HG03060 (cell line): ENCODE measurements around the gene SLC22A7.
"Not testable (repeated sequence)": the region's sequence is repeated elsewhere in the genome, so short reads cannot be mapped to it uniquely, and the experiment has no call there.

Source experiments
- ATAC-seq: cut with Tn5 transposase; IDR thresholded peaks from one replicate; pipeline ENCODE4 v1.9.1; 2021; ENCODE audit warnings: low read depth, moderate number of reproducible peaks; ENCODE audit not compliant: unreplicated experiment

Gene SLC22A7

GRCh38 chr6:43298565-43299337 is 691 bp downstream of the SLC22A7 start:
- no peak for ATAC-seq

- ATAC-seq: no peak
These were observed 1.6 kb downstream of the SLC22A7 start for GRCh38 chr6:43299338-43300293.

- ATAC-seq: no peak
These were observed 3.2 kb downstream of the SLC22A7 start for GRCh38 chr6:43301081-43301870.

- ATAC-seq: no peak
These were observed 4.1 kb downstream of the SLC22A7 start for GRCh38 chr6:43302126-43302525.

- not testable (repeated sequence) for ATAC-seq
These were observed 4.9 kb downstream of the SLC22A7 start for GRCh38 chr6:43303006-43303405.

- no peak for ATAC-seq
These were observed 5.8 kb downstream of the SLC22A7 start for GRCh38 chr6:43303751-43304331.

GRCh38 chr6:43304361-43304760 is 6.3 kb downstream of the SLC22A7 start:
- no peak for ATAC-seq

- no peak for ATAC-seq
These were observed 6.8 kb downstream of the SLC22A7 start for GRCh38 chr6:43304882-43305281.

GRCh38 chr6:43306086-43306485 is 8.0 kb downstream of the SLC22A7 start:
- ATAC-seq: no peak

- no peak for ATAC-seq
These were observed 9.5 kb downstream of the SLC22A7 start for GRCh38 chr6:43307451-43308100.

GRCh38 chr6:43308101-43308989 is 10.3 kb downstream of the SLC22A7 start, which contains the start of gene CRIP3:
TSS of gene CRIP3 (minus strand) at chr6:43308826. CDS start at chr6:43308792, 34 bp downstream.
- ATAC-seq: no peak

- ATAC-seq: no peak
These were observed 11.0 kb downstream of the SLC22A7 start for GRCh38 chr6:43308990-43309477.

- no peak for ATAC-seq
These were observed 12.1 kb downstream of the SLC22A7 start for GRCh38 chr6:43310134-43310533.

- ATAC-seq: no peak
These were observed 12.6 kb downstream of the SLC22A7 start for GRCh38 chr6:43310624-43311023.

GRCh38 chr6:43311666-43312065 is 13.6 kb downstream of the SLC22A7 start:
- no peak for ATAC-seq

GRCh38 chr6:43313813-43314212 is 15.8 kb downstream of the SLC22A7 start:
- ATAC-seq: no peak

- no peak for ATAC-seq
These were observed 20.0 kb downstream of the SLC22A7 start for GRCh38 chr6:43318011-43318410.

GRCh38 chr6:43325876-43326275 is 27.8 kb downstream of the SLC22A7 start:
- no peak for ATAC-seq

GRCh38 chr6:43328528-43328927 is 30.5 kb downstream of the SLC22A7 start:
- ATAC-seq: no peak
